Activated CD4-positive, alpha-beta T cell treated with anti-CD3 and anti-CD28 coated beads for 24 hours (primary cell): ENCODE data around the gene ANK3.

Experiments used
- DNase-seq, 2 donors: peaks; one replicate each; pipeline ENCODE4 v3.0.0-alpha.2; 2020; ENCODE audit warnings: low read depth in 2 of 2

Gene ANK3

GRCh38 chr10:60031183-60031582 is 358.5 kb downstream of the ANK3 start:
- DNase-seq: no peak

- DNase-seq: no peak
Measured at GRCh38 chr10:60029475-60029874, 360.2 kb downstream of the ANK3 start.

- DNase-seq: no peak
Measured at GRCh38 chr10:60028081-60028480, 361.6 kb downstream of the ANK3 start.

GRCh38 chr10:60025279-60025678 is 364.4 kb downstream of the ANK3 start:
- no peak for DNase-seq

GRCh38 chr10:60024506-60024905 is 365.2 kb downstream of the ANK3 start:
- DNase-seq: no peak

GRCh38 chr10:60023155-60023877 is 366.4 kb downstream of the ANK3 start:
- no peak for DNase-seq

- no peak for DNase-seq
Measured at GRCh38 chr10:60021361-60021760, 368.3 kb downstream of the ANK3 start.

- DNase-seq: no peak
Measured at GRCh38 chr10:60016794-60017193, 372.9 kb downstream of the ANK3 start.

- no peak for DNase-seq
Measured at GRCh38 chr10:60009710-60010383, 379.8 kb downstream of the ANK3 start.

GRCh38 chr10:60009276-60009675 is 380.4 kb downstream of the ANK3 start:
- no peak for DNase-seq

- DNase-seq: no peak
Measured at GRCh38 chr10:60008816-60009215, 380.9 kb downstream of the ANK3 start.

GRCh38 chr10:60006062-60006461 is 383.6 kb downstream of the ANK3 start:
- no peak for DNase-seq

GRCh38 chr10:60003651-60004523 is 385.8 kb downstream of the ANK3 start:
- no peak for DNase-seq

- no peak for DNase-seq
Measured at GRCh38 chr10:60000747-60001146, 388.9 kb downstream of the ANK3 start.

GRCh38 chr10:59997827-59998525 is 391.7 kb downstream of the ANK3 start:
- DNase-seq: no peak

- no peak for DNase-seq
Measured at GRCh38 chr10:59995862-59996261, 393.8 kb downstream of the ANK3 start.

GRCh38 chr10:59993931-59994330 is 395.7 kb downstream of the ANK3 start:
- DNase-seq: no peak

GRCh38 chr10:59991661-59992060 is 398.0 kb downstream of the ANK3 start:
- no peak for DNase-seq

- no peak for DNase-seq
Measured at GRCh38 chr10:59991117-59991516, 398.6 kb downstream of the ANK3 start.

GRCh38 chr10:59985639-59986038 is 404.0 kb downstream of the ANK3 start:
- no peak for DNase-seq

GRCh38 chr10:59984415-59984814 is 405.3 kb downstream of the ANK3 start:
- DNase-seq: no peak

- DNase-seq: no peak
Measured at GRCh38 chr10:59980356-59980755, 409.3 kb downstream of the ANK3 start.
